ENCODE data around the gene NDRG4. TPM values are rescaled to one million over a fixed set of nuclear protein-coding genes. Genes with fewer than 3 reads are reported as not detected.

Gene NDRG4
- total RNA-seq, 2 donors from 2014 or later, result 2.2 to 11.0 TPM

- H3K36me3 ChIP-seq, result no peaks in the 10 kb centered on the region
- DNase-seq (ENCODE audit: low spot score), result no peak
- no peak for TF ChIP-seq CTCF (IDR thresholded peaks at IDR 0.05)
These were observed 11.1 kb downstream of the NDRG4 start for GRCh38 chr16:58510776-58511628.

GRCh38 chr16:58511933-58512815 is 12.2 kb downstream of the NDRG4 start:
- Histone ChIP-seq H3K27ac (no peak overlapping the region), H3K4me1 (ENCODE audit: control insufficient read depth in 1 of 2, low read depth in 2 of 2) (peaks cover 4 to 15% of the 10 kb centered on the region in 2 donors), H3K36me3 (no peaks in the 10 kb centered on the region), H3K9me3 (no peaks in the 10 kb centered on the region), H3K27me3 (replicated peaks; ENCODE audit: insufficient read depth) (no peaks in the 10 kb centered on the region), H3K4me3 (no peak overlapping the region)
- no peak for ATAC-seq (ENCODE audit: insufficient number of reproducible peaks, low FRiP score, low read depth)
- DNase-seq (ENCODE audit: low spot score), result peak; percentile 38
- peak; percentile 68 for TF ChIP-seq CTCF (IDR thresholded peaks at IDR 0.05)

More at GRCh38 chr16:58510776-58511628, 11.1 kb downstream of the NDRG4 start:
- ATAC-seq (ENCODE audit: insufficient number of reproducible peaks, low FRiP score, low read depth), result no peak
- H3K4me3 ChIP-seq, result no peak overlapping the region
- peaks cover 0 to 6% of the 10 kb centered on the region in 2 donors for H3K4me1 ChIP-seq (ENCODE audit: control insufficient read depth in 1 of 2, low read depth in 2 of 2)
- H3K27me3 ChIP-seq (replicated peaks; ENCODE audit: insufficient read depth), result no peaks in the 10 kb centered on the region
- H3K9me3 ChIP-seq, result no peaks in the 10 kb centered on the region
- no peak overlapping the region for H3K27ac ChIP-seq

GRCh38 chr16:58513874-58514273 is 13.9 kb downstream of the NDRG4 start:
- DNase-seq (ENCODE audit: low spot score) (no peak), ATAC-seq (ENCODE audit: insufficient number of reproducible peaks, low FRiP score, low read depth) (no peak)
- Histone ChIP-seq H3K27me3 (replicated peaks; ENCODE audit: insufficient read depth) (no peaks in the 10 kb centered on the region), H3K36me3 (peaks cover 12% of the 10 kb centered on the region), H3K4me1 (ENCODE audit: control insufficient read depth in 1 of 2, low read depth in 2 of 2) (peaks cover 4 to 15% of the 10 kb centered on the region in 2 donors), H3K9me3 (no peaks in the 10 kb centered on the region), H3K27ac (no peak overlapping the region), H3K4me3 (no peak overlapping the region)
- no peak for TF ChIP-seq CTCF (IDR thresholded peaks at IDR 0.05)

GRCh38 chr16:58515125-58515870 is 15.4 kb downstream of the NDRG4 start, which contains the start of gene SETD6:
SETD6 (plus strand) TSS chr16:58515517; CDS start chr16:58515538, 21 bp downstream.
- H3K27me3 ChIP-seq (replicated peaks; ENCODE audit: insufficient read depth), result no peaks in the 10 kb centered on the region
- ATAC-seq (ENCODE audit: insufficient number of reproducible peaks, low FRiP score, low read depth), result peak; percentile 95
- peak within 1 kb of the TSS; percentile 71 to 78 for H3K27ac ChIP-seq
- H3K36me3 ChIP-seq, result peaks cover 25% of the 10 kb centered on the region
- peak; percentile 44 for TF ChIP-seq CTCF (IDR thresholded peaks at IDR 0.05)
- no peaks in the 10 kb centered on the region for H3K9me3 ChIP-seq
- H3K4me1 ChIP-seq (ENCODE audit: control insufficient read depth in 1 of 2, low read depth in 2 of 2), result peaks cover 4 to 15% of the 10 kb centered on the region in 2 donors
- peak within 1 kb of the TSS; percentile 97 for H3K4me3 ChIP-seq
- peak; percentile 54 for DNase-seq (ENCODE audit: low spot score)

Data from thoracic aorta (tissue), 2 donors.